Testis (tissue), 2 donors: ENCODE data around the gene PLA2G7.

Experiments used
- CTCF ChIP-seq, 3 experiments: fragments of 450-650 bp in 2 of 3; fragments of 200-600 bp in 1 of 3; sonication (generic) in 1 of 3; IDR thresholded peaks; one replicate each; pipeline ENCODE4 v1.5.1; 2016 to 2019; ENCODE audit warnings: antibody characterized with exemption in 3 of 3, mild to moderate bottlenecking in 2 of 3, moderate library complexity in 1 of 3
- POLR2A ChIP-seq: fragments of 450-650 bp; IDR thresholded peaks from one replicate; pipeline ENCODE4 v1.6.1; 2017; ENCODE audit warnings: antibody characterized with exemption, mild to moderate bottlenecking, moderate library complexity

- TF ChIP-seq CTCF (IDR thresholded peaks at IDR 0.05) (no peak), POLR2A (no peak)
Observed at GRCh38 chr6:46704562-46704961, 30.6 kb downstream of the PLA2G7 start.
